DND-41 (cell line): Measurements from ENCODE around the gene CCL28.

Experiments
- ATAC-seq: fragments of 200-7000 bp; cut with Tn5 transposase; 3 replicates; pipeline ENCODE4 v1.9.1; 2021; ENCODE audit warnings: low read depth; ENCODE audit not compliant: insufficient read depth
- DNase-seq: peaks from one replicate; pipeline ENCODE4 v3.0.0-alpha.2; 2020
- H2AFZ ChIP-seq: 2 replicates; pipeline ENCODE4 v1.6.0; 2012; ENCODE audit warnings: low read depth, low read length
- H3K27ac ChIP-seq: 2 replicates; pipeline ENCODE4 v1.5.1; 2012; ENCODE audit warnings: low read length, inconsistent platforms
- H3K27me3 ChIP-seq: fragments of 200-600 bp; sonication (generic); 2 replicates; pipeline ENCODE4 v1.6.0; 2012; ENCODE audit warnings: low read length, mild to moderate bottlenecking, inconsistent platforms; ENCODE audit not compliant: insufficient read depth, poor library complexity
- H3K36me3 ChIP-seq: 2 replicates; pipeline ENCODE4 v1.5.1; 2012; ENCODE audit warnings: low read length, inconsistent platforms; ENCODE audit not compliant: insufficient read depth
- H3K4me1 ChIP-seq: 2 replicates; pipeline ENCODE4 v1.5.1; 2012; ENCODE audit warnings: mild to moderate bottlenecking, low read length; ENCODE audit not compliant: insufficient read depth
- H3K4me2 ChIP-seq: 2 replicates; pipeline ENCODE4 v1.6.0; 2012; ENCODE audit warnings: mild to moderate bottlenecking, moderate library complexity, low read length, inconsistent platforms; ENCODE audit not compliant: insufficient read depth
- H3K4me3 ChIP-seq, 2 experiments: fragments of 200-600 bp in 1 of 2; shearing (Covaris generic) in 1 of 2; 2 replicates each; pipeline ENCODE4 v1.5.1; 2012 to 2016; ENCODE audit warnings: inconsistent platforms in 2 of 2, low read length in 2 of 2, mild to moderate bottlenecking in 2 of 2, low read depth in 1 of 2, moderate library complexity in 1 of 2
- H3K79me2 ChIP-seq: 2 replicates; pipeline ENCODE4 v1.6.0; 2012; ENCODE audit warnings: low read length, inconsistent platforms; ENCODE audit not compliant: insufficient read depth
- H3K9ac ChIP-seq: 2 replicates; pipeline ENCODE4 v1.6.0; 2012; ENCODE audit warnings: low read depth, mild to moderate bottlenecking, inconsistent platforms, low read length, moderate library complexity
- H3K9me3 ChIP-seq: 2 replicates; pipeline ENCODE4 v1.5.1; 2012; ENCODE audit warnings: low read length, moderate library complexity, mild to moderate bottlenecking, inconsistent platforms; ENCODE audit not compliant: insufficient read depth, severe bottlenecking
- H4K20me1 ChIP-seq: 2 replicates; pipeline ENCODE4 v1.6.0; 2012; ENCODE audit warnings: low read length; ENCODE audit not compliant: insufficient read depth
- EZH2 ChIP-seq: IDR thresholded peaks from 3 replicates; pipeline ENCODE4 v1.6.1; 2012; ENCODE audit warnings: borderline replicate concordance, low read depth, mild to moderate bottlenecking, moderate library complexity, low read length, inconsistent platforms; ENCODE audit not compliant: severe bottlenecking
- TF ChIP-seq, protein P1 (sequence below): IDR thresholded peaks from 2 replicates; pipeline ENCODE4 v1.5.1; 2012; ENCODE audit warnings: borderline replicate concordance, low read length, moderate library complexity, mild to moderate bottlenecking; ENCODE audit not compliant: poor library complexity, severe bottlenecking; ENCODE audit errors: extremely low read depth

The CCL28 gene

DNA sequence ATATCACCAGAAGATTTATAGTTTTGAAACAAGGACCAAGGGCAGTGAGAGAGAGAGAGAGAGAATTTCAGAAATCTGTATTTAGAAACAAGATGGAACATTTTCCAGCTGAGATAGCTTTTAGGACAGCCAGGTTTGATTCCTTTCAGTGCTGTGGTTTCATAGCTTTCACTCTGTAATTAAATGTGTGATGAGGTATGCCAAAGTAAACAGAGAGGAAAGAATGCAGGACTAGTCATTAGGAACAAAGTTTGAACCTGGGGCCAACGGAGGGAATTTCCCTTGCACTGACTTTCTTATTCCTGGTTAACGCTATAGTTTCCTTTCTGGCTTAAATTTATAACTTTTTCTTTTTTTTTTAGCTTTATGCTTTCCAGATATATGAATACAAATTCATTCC is 10.0 kb upstream of the CCL28 start:
- no peak for TF ChIP-seq EZH2
- TF ChIP-seq, protein P1, sequence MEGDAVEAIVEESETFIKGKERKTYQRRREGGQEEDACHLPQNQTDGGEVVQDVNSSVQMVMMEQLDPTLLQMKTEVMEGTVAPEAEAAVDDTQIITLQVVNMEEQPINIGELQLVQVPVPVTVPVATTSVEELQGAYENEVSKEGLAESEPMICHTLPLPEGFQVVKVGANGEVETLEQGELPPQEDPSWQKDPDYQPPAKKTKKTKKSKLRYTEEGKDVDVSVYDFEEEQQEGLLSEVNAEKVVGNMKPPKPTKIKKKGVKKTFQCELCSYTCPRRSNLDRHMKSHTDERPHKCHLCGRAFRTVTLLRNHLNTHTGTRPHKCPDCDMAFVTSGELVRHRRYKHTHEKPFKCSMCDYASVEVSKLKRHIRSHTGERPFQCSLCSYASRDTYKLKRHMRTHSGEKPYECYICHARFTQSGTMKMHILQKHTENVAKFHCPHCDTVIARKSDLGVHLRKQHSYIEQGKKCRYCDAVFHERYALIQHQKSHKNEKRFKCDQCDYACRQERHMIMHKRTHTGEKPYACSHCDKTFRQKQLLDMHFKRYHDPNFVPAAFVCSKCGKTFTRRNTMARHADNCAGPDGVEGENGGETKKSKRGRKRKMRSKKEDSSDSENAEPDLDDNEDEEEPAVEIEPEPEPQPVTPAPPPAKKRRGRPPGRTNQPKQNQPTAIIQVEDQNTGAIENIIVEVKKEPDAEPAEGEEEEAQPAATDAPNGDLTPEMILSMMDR: no peak
- Histone ChIP-seq H3K9ac (no peak overlapping the region), H3K27ac (no peak overlapping the region), H3K4me3 (no peak overlapping the region), H4K20me1 (no peaks in the 10 kb centered on the region), H3K27me3 (no peaks in the 10 kb centered on the region), H3K36me3 (no peaks in the 10 kb centered on the region), H3K9me3 (no peaks in the 10 kb centered on the region), H2AFZ (no peak overlapping the region), H3K4me2 (no peak overlapping the region), H3K4me1 (no peaks in the 10 kb centered on the region), H3K79me2 (no peaks in the 10 kb centered on the region)
- DNase-seq (no peak), ATAC-seq (no peak)

DNA sequence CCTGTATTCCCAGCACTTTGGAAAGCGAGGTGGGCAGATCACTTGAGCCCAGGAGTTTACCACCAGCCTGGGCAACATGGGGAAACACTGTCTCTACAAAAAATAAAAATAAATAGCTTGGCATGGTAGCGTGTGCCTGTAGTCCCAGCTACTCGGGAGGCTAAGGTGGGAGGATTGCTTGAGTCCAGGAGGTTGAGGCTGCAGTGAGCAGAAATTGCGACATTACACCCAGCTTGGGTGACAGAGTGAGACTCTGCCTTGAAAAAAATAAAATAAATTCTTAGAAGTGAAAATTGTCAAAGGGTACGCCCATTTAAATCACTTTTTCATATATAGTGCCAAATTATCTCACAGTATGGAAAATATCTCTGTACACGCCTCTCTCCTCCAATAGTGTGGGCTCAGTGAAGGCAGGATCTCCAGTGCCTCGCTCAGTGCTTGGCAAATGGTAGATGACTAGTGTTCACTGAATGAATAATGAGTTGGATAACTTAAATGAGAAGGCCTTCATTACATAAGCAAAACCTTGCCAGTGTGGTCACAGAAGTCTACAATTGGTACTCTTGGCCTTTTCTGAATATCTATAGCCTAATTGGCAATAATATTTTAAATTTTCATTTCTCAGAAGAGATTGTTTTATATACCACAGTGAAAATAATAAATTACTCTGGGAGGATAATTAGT is 9.4 kb upstream of the CCL28 start:
- H2AFZ ChIP-seq: no peak overlapping the region
- no peak for ATAC-seq
- H3K27me3 ChIP-seq: no peaks in the 10 kb centered on the region
- no peaks in the 10 kb centered on the region for H3K79me2 ChIP-seq
- no peaks in the 10 kb centered on the region for H3K36me3 ChIP-seq
- no peak overlapping the region for H3K27ac ChIP-seq
- no peak overlapping the region for H3K9ac ChIP-seq
- no peak overlapping the region for H3K4me2 ChIP-seq
- no peak overlapping the region for H3K4me3 ChIP-seq
- H3K4me1 ChIP-seq: no peaks in the 10 kb centered on the region
- H4K20me1 ChIP-seq: no peaks in the 10 kb centered on the region
- no peaks in the 10 kb centered on the region for H3K9me3 ChIP-seq
- no peak for TF ChIP-seq EZH2
- no peak for DNase-seq

DNA sequence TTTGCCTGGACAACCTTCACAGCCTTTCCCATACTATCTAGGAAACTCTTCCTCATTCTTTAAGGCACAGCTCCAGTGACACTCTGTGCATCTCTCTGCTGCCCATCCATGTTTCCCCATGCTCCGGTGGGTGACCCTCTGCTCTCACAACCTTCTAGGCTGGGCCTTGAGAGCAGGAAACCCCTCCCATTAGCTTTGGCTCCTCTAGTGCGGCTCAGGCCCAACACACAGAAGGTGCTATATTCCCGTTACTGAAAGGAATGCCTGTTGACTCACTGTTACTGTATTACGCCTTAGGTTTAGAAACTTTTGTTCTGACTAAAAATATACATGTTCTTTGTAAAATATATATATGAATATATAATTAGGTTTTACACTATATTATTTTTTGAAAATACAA is 8.1 kb upstream of the CCL28 start:
- Histone ChIP-seq H3K36me3 (no peaks in the 10 kb centered on the region), H3K9me3 (no peaks in the 10 kb centered on the region), H2AFZ (no peak overlapping the region), H3K79me2 (no peaks in the 10 kb centered on the region), H3K9ac (no peak overlapping the region), H3K4me1 (no peaks in the 10 kb centered on the region), H3K4me2 (no peak overlapping the region), H4K20me1 (no peaks in the 10 kb centered on the region), H3K27ac (no peak overlapping the region), H3K27me3 (no peaks in the 10 kb centered on the region), H3K4me3 (no peak overlapping the region)
- no peak for ATAC-seq
- DNase-seq: no peak
- no peak for TF ChIP-seq EZH2
- TF ChIP-seq, protein P1: no peak

DNA sequence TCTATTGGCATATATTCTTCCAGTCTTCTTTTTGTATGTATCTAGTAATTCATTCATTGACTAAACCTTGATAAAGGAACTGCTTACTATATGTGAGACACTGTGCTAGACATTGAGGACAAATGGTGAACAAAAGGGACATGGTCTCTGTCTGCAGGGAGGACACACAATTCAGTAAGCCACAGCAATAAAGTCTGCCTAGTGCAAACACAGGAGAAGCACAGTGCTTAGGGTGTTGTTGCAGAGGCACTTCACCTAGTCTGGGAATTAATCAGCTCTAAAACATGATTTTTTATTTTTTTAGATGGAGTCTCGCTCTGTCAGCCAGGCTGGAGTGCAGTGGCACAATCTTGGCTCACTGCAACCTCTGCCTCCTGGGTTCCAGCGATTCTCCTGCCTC is 6.4 kb upstream of the CCL28 start:
- Histone ChIP-seq H3K4me3 (no peak overlapping the region), H2AFZ (no peak overlapping the region), H4K20me1 (no peaks in the 10 kb centered on the region), H3K27ac (no peak overlapping the region), H3K79me2 (no peaks in the 10 kb centered on the region), H3K9ac (no peak overlapping the region), H3K4me2 (no peak overlapping the region), H3K4me1 (no peaks in the 10 kb centered on the region), H3K27me3 (no peaks in the 10 kb centered on the region), H3K9me3 (no peaks in the 10 kb centered on the region), H3K36me3 (no peaks in the 10 kb centered on the region)
- TF ChIP-seq, protein P1: no peak
- ATAC-seq (no peak), DNase-seq (no peak)
